ENCODE measurements around the gene ZNF691. TPM values are rescaled to one million over a fixed set of nuclear protein-coding genes. Genes with fewer than 3 reads are reported as not detected.
"Not testable (repeated sequence)": the region's sequence is repeated elsewhere in the genome, so short reads cannot be mapped to it uniquely, and the experiment has no call there.

The ZNF691 gene
- total RNA-seq, 1 experiment from 2014 or later: 6.5 TPM

DNA sequence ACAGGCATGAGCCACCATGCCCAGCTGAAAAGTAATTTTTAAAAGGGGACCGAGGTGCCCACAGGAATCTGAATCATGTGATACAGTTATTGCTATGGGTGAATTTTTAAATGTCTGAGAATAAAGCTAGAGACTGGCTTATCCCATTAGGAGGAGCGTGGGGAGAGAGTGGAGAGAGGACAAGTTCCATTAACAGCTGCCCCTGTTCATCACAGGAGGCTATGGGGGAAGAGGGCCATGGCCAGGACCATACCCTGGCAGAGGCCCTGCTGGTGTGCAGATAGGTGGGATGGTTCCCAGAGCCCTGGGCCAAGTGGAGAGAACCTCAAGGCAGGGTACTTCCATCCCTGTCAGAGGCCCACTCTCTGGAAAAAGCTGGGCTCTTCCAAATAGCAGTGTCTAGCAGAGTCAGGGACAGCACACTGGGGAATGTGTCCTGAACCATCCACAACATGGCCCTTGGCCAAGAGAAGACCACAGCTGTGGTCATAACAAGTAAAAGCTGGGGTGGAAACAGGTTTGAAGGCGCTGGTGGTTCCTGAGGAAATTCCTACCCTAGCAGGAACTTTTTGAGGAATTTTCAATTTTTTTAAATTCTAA is 13.7 kb upstream of the ZNF691 start:
- DNase-seq (ENCODE audit: low spot score): no peak

DNA sequence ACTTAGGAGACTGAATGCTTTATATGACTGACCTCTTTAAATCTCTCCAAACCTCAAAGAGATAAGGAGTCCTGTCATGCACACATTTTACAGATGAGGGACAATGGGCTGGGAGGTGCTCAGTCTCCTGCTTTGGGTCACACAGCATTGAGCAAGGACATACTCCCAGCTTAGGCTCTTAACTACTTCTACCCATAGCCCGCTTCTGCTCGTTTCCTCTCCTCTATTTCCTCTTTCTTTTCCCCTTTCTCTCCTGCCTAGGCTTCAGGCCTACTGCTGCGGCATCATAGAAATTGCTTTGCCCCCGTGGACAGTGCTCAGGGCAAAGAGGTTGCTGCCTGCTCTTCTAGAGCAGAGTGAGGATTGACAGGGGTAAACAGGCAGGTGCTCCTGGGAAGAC is 12.4 kb upstream of the ZNF691 start:
- DNase-seq (ENCODE audit: low spot score): no peak

DNA sequence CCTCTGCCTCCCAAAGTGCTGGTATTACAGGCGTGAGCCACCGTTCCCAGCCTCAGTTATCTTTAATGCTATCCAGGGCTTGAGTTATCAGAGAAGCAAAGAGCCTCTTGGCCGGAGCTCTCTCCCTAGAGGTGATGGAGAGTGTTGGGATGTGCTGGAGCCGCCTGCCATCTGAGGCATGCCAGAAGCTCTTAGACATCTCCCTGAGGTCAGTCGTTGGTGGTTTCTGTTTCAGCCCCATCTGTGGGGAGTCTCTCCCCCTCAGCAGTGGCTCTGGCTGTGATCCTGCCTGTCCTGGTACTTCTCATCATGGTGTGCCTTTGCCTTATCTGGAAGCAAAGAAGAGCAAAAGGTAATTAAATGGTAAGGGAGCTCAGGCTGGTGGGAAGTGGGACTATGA is 11.6 kb upstream of the ZNF691 start:
- no peak for DNase-seq (ENCODE audit: low spot score)

DNA sequence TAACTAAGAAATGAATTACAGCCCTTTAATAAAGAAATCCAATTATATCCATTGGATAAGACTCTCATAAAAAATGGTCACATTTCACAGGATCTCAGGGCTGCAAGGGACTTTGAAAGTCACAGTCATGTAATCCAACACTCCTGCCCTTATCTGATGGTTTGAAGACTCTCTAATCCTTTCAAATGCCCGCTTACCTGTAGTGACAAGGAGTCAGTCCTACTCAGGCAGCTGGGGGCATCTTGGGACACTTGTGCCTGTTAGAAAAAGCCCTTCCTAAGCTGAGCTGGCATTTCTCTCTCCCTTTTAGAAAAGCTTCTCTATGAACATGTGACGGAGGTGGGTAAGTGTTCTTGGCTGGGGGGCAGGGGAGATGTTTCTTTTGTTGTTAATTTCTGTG is 11.0 kb upstream of the ZNF691 start:
- no peak for DNase-seq (ENCODE audit: low spot score)

DNA sequence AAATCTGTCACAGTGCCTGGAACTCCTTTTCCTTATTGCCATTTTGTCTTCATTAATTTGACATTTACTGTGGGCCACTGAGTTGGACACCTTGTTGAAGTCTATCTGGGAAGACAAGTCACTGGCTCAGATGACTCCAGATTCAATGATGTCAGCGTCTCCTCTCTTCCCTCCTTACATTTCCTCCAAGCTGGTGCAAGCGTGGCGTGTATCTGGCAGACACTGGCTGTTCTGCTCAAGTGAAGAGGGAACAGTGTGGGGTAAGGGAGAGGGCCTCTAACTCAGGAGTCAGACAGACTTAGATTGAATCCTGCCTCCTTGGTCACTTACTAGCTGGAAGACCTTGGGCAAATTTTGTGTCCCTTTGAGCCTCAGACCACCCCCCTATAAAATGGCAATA is 8.7 kb upstream of the ZNF691 start:
- DNase-seq (ENCODE audit: low spot score): no peak

DNA sequence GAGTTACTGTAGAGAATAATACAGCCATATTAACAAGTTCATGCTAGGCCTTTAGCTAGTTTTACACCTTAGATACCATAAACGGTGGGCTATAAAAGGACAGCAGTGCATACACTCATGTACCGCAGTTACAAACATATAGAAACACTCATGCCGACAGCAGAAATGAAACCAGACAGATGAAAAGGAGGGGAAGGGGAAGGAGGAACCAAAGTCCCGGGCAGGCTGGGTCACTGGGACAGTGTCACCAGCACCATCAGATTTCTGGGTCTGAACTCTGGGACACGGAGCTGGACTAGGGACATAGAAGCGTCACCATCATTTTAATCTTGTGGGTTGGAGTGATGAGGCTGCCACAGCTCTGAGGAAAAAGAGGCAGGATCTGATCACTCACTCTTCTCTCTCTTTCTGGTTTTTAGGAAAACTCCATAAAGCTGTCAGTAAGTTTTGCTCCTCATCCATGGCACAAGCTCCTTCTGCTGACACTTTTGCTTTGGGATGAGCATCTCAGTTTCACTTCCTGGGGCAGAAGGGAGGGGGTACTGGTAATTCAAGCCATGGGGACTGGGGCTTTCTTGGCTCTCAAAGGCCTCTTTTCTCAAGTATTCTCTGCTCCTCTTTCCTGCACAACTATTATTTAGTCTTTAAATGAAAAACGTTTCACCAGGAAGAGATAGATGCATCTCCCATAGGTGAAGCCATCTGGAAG is 7.8 kb upstream of the ZNF691 start:
- DNase-seq (ENCODE audit: low spot score): no peak

DNA sequence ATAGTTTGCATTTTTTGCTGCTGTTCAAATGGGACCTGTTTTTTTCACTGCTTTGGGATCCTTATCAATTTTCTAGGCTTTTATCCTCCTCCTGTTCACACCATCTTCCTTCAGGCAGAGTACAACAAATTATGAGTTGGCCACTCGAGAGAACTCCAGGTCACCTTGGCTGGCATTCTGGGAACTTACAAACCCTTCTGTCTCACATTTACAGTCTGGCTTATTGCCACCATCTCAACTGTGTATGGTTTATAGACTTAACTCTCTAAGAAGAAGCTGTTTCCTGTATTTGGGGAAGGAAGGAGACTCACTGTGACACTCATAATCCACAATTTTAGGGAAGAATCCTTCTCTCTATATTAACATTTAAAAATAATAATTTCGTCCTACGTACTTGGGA is 5.4 kb upstream of the ZNF691 start:
- no peak for DNase-seq (ENCODE audit: low spot score)

DNA sequence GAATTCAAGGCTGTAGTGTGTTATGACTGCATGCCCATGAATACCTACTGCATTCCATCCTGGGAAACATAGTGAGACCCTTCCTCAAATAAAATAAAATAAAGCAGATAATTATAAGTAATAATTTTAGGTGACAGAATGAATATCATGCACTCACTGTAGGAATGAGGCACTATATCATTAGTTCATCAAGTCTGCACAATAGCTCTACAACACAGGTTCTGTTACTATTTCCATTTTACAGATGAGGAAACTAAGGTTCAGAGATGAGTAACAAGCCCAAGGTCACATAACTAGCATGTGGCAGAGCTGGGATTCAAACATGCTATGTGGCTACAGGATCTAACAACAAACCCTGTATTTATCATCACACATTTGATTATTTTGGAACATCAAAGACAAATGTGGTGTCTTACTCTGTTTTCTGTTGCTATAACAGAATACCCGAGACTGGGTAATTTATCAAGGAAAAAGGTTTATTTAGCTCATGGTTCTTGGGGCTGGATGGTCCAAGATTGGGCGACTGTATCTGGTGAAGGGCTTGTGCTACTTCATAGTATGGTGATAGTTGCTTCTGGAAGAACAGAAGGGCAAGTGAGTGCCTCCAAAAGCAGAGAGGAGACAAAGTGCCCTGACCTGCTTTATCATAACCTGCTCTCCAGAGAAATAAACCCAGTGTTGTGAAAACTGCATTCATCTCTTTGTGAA is 4.8 kb upstream of the ZNF691 start:
- DNase-seq (ENCODE audit: low spot score): no peak

DNA sequence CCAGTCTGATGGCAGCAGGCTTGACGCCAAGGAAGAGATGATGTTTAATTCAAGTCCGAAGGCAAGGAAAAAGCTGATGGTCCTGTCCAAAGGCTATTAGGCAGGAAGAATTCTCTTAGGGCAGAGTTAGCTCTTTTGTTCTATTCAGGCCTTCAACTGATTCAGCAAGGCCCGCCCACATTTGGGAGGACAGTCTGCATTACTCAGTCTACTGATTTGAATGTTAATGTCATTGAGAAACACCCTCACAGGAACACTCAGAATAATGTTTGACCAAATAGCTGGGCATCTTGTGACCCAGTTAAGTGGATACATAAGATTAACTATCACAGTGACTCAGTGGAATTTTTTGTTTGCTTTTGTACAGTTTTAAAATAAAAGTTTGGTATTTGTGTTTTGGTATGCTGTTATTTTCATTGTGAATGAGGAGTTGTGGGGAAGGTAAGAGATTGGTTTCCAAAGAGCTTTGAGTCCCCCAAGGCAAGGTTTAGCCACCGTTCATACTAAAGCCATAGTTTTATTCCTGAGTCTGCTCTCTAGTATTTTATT is 1.7 kb upstream of the ZNF691 start:
- DNase-seq (ENCODE audit: low spot score): no peak

DNA sequence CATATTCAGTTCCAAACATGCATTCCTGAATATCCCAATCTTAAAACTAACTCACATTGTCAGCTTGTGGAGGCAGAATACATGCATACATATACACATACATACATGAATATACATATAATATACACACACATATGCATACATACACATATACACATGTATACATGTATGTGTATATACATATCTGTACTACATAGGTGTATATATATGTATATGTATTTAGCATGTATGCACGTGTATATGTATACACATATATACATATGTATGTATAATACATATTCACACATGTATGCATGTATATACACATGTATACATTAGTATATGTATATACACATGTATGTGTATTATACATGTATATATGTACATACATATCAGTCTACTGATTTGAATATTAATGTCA is 1.2 kb upstream of the ZNF691 start:
- no peak for DNase-seq (ENCODE audit: low spot score)

DNA sequence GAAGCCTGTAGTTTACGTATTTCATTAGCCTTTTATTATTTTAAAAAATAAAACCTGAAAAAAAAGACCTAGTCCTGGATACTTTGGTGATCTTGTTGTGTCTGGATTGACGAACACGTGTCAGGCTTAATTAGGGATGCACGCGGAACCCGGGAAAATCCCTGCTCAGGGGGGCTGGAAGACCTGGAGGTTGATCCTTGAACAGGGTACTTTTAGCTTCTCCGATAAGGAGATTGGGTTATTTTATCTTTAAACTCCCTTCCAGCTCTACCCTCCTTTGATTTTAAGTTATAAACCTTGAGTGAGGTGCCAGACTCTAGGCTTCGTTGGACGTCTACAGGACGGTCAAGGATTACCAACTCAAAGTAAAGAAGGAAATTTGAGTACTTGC is 552 bp upstream of the ZNF691 start:
- DNase-seq (ENCODE audit: low spot score): no peak

DNA sequence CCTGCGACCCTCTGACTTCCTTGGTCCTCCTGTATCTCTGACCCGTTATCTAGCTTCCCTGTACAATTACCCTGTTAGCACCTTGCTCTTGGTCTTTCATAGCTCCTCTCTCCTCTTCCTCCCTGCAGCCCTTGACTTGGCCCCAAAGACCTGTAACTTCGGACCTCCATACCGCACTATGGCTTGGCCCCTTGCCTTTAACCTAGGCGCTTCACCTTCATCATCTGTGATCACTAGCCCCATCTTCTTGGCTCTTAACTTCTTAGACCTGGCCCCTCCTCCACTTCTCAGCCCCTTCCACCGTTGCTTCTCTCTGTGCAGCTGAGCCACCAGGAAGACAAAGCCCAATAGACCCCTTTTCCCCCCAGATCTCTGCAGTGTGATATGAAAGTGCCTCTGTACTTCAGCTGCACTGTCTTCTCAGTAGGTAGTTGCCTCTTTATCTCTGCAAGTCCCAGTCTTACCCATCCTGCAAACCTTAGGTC is 740 bp downstream of the ZNF691 start:
- DNase-seq (ENCODE audit: low spot score): no peak

DNA sequence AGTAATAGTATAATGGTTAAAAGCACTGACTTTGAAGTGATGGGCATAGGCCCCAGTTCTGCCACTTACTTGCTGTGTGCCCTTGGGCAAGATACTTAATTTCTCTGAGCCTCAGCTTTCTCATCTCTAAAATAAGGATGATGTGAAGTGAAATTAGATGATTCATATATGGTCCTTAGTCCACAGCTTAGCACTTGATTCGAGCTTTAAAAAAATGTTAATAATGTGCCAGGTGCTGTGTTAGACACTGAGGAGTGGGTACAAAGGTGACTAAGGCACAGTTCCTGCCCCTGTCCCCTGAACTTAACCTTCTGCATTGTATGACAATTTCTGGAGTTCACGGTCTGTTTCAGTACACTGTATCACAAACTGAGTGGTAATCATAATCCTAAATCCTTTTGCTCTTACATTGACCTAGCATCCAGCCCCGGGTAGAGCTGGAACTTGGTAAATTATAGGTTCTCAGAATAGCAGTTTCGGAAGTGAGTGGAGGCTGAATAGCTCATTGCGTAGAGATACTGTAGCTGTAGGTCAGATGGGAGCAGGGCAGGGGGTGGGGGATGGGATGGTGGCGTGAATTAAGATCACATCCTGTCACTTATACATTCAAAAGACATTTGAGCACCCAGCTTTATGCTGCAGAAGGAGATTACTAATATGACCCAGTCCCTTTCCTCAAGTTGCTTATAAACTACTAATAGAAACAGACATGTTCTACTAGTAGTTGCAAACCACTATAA is 1.5 kb downstream of the ZNF691 start:
- no peak for DNase-seq (ENCODE audit: low spot score)

DNA sequence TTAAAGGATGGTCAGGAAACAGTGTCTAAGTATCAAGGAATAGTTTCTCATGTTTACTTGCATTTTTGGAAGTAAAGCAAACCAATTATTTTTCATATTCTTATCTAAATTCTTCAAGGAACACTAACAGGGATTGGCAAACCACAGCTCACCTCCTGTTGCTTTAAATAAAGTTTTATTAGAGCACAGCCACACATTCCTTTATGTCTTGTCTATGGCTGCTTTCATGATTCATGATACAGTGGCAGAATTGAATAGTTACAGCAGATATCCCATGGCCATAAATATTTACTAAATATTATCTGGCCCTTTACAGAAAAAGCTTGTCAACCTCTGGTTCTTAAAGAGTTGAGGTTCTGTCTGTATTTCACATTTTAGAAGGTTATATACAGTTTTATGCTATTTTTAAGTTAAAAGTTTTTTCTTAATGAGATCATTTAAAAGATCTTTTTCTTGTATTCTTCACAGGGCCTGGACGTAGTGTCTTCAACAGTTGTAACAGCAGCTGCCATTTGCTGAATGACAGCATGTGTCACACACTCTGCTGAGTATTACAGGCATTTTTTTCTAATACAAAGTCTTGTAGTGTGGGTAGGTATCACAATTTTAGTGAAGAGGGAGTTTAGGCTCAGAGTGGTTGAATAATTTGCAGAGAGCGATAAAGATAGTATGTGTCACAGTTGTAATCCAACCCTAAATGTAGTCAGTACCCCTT is 2.6 kb downstream of the ZNF691 start:
- no peak for DNase-seq (ENCODE audit: low spot score)

DNA sequence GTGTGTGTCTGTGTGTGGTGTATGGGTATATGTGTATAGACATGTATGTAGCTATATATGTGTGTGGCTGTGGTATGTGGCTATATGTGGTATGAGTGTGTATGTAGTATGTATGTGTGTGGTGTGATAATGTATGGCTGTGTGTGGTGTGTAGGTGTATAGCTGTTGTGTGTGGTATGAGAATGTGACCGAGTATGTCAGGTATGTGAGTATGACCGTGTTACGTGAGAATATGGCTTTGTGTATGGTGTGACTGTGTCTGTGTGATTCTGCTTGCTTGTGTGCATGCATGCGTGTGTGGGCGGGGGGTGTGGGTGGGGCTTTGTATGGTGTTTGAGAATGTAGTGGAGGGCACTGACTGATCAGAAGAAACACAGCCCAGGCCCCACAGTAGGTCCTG is 3.5 kb downstream of the ZNF691 start:
- DNase-seq (ENCODE audit: low spot score): no peak

DNA sequence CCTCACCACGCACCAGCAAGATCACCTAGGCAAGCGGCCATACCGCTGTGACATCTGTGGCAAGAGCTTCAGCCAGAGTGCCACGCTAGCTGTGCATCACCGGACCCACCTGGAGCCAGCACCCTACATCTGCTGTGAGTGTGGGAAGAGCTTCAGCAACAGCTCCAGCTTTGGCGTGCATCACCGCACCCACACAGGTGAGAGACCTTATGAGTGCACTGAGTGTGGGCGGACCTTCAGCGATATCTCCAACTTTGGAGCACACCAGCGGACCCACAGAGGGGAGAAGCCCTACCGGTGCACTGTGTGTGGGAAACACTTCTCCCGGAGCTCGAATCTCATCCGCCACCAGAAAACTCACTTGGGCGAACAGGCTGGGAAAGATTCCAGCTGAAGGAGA is 5.0 kb downstream of the ZNF691 start:
- no peak for DNase-seq (ENCODE audit: low spot score)

DNA sequence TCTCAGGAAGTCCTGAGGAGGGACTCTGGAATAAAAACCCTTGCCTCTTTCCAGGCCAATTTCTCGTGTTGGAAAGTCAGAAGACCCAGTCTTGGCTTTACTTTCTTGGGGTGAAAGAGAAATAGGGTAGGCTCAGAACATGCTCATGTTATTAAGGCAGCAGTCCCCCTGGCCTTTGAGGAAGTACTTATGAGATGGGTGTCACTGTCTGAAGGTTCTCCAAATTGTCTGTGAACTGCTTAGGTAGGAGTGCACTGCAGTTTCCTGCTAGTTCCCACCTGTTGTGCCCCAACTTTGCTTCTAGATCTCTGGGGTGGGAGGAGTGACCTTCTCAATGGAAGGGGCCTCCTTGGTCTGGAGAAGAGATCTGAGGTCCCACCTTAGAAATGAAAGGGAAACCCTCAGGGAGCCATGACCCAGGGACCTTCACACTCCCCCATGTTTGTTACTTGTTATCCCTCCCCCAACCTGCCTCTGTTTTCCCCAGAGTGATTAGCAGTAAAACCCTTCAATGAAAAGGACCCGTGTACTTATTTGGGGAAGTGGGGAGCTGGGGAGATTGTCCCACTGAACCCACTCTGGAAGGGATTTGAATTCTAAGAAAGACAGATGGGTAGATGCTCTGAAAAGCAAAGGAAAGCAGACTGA is 5.7 kb downstream of the ZNF691 start:
- DNase-seq (ENCODE audit: low spot score): no peak

DNA sequence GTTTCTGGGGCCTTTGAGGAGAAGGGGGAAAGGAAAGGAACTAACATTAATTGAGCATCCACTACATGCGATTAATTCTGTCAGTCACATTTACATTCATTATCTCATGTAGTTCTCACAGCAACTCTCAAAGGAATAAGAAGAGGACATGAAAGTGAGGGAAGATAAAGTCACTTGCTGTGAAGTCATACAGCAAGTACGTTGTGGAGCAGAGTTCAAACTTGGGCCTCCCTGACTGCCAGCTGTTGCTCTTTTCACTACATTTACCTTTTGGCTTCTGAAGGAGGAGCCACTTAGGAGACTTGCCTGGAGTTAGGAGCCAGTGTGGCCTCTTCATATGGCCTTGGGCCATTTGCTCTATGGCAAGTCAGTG is 6.2 kb downstream of the ZNF691 start:
- DNase-seq (ENCODE audit: low spot score): no peak

DNA sequence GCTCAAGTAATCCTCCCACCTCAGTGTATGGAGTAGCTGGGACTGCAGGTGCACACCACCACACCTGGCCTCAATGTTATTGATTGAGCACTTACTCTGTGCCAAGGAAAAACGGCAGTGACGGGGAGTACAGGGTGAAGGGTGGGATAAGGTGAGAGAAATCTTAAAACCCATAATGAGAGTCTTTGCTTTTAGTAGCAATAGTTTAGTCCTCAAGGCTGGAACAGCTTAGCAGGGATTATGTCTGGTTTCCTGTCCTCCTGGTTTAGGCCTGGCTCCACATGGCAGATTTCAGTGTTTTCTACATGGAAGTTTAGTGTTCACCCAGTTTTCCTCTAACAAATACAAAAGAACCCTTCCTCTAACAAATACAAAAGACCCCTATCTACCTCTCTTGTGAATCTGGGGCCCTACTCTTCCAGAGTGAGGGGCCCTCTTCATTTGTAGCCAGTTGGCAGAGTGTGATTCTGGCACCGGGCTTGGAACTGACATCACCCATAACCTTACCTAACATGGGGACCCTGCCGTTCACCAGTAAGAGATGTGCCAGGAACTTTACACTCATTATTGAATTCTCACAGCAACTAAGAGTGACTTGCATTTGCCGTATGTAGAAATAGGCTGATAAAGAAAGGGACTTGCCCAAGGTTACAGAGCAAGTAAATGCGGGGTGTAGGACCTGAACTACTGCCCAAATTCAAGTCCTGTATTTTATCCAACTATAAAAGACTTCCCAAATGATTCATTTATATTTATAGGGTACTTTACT is 6.9 kb downstream of the ZNF691 start:
- DNase-seq (ENCODE audit: low spot score): no peak

DNA sequence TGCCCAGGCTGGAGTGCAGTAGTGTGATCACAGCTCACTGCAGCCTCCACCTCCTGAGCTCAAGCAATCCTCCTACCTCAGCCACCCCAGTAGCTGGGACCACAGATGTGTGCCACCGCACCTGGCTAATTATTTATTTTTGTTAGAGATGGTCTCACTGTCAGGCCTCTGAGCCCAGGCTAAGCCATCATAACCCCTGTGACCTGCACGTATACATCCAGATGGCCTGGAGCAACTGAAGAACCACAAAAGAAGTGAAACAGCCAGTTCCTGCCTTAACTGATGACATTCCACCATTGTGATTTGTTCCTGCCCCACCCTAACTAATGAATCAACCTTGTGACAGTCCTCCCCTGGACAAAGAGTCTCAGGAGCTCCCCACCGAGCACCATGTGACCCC is 10.1 kb downstream of the ZNF691 start:
- not testable (repeated sequence) for DNase-seq (ENCODE audit: low spot score)
